ENCODE measurements around the gene FXYD6.

FXYD6 gene

DNA sequence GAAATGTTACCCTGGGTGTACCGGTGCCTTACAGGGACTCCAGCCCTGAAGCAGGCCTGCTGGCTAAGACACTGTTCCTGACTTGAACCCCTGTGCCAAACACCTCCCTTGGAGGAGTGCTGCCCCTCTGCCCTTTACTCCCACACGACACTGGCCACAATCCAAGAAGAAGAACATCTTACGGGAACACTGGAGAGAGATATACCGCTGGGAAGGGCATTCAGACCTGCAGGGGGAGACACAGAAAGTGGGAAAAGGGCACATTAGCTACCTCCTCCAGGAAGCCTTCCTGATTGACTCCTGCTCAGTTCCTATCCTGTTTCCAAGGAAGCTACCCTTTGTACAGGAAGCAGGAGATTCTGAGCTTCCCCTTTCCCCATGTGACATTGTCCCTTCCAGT lies 34.1 kb upstream of the FXYD6 start:
- no peak for DNase-seq (ENCODE audit: low read depth)

DNA sequence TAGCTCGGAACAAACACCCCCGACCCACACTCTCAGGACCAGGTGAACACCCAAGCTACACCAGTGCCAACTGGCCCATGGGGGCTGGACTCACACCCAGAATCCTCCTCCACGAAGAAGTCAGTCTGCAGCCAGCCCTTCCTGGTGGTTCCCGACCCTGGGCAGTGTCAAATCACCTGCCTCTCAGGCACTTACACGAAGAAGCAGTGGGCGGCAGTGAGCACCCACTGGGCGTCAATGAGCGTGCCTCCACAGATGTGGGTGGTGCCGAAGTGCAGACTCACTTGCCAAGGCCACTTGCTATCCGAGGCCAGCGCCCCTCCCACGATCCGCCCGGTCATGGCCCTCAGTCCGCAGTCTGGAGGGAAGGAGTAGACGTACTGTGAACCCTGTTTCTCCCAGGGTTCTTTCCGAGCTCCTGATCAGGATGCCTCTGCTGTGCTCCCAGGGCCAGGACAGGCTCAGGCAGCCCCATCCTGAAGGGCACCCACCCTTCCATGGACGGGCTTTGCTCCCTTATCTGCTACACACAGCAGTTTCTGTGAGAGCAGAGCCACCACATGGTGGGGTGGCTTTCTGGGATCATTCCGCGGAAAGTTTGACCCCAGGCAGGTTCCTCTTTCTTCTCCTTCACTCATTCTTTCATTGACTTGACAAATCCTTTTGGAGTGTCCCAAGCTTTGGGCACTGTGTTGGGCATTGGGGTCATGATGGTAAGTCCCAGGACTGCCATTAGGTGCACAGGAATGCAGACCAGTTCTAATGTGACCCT lies 33.3 kb upstream of the FXYD6 start:
- DNase-seq (ENCODE audit: low read depth), result no peak

DNA sequence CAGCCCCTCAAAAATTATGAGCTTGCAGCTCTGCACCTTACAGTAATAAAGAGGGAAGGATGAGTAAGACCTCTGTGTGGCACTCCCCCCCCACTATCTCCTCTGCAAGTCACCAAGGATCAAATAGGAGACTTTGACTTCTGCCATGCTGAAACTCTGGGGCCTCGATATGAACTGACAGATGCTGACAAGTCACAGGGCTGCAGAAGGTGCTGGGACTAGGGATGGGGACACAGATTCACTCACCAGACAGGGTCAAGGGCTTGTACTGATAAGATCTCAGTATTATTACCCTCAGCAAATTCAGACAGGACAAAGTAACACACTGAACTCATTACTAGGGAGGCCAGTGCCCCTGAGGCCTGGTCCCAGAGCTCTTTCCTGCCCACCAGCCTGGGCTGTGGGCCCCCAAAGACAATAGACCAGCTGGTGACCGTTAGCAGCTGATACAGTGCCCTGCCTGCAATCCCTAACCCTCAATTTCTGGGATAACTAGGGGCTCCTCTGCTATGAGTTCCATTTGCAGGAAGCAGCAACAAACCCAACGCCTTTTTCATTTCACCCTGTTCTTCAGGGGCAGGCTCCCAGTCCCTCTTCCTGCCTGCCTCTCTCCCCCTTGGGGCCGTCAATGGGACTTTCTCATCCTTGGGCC lies 32.6 kb upstream of the FXYD6 start:
- DNase-seq (ENCODE audit: low read depth), result no peak

DNA sequence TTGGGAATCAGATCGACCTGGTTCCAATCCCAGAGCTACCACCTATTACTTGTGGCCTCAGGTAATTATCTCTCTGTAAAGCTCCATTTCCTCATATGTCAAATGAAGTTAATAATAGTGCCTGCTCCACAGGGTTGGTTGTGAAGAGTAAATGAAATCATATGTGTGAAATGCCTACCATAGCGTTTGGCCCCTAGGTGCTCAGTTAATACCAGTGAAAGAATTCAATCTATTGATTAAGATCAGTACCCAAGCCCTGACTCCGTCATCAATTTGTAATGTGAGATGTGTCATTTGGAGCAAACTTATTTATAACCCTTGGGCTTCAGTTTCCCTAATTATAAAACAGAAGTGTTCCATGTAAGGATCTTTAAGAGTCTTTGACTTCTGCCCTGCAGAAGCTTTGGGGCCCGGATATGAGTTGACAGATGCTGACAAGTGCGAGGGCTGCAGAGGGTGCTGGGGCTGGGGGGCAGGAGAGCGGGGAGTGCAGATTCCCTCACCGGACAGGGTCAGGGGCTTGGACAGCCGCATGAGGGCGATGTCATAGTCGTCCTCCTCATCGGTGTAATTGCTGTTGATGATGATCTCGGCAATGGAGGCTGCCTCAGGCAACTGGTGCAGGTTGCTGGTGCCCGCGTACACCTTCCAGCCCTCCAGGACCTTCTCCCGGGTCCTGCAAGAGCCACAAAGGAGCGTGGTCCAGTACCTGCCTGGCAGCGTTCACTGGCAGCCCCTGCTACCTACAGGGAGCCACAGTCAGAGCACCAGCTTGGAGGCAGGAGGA lies 31.8 kb upstream of the FXYD6 start:
- DNase-seq (ENCODE audit: low read depth), result no peak

DNA sequence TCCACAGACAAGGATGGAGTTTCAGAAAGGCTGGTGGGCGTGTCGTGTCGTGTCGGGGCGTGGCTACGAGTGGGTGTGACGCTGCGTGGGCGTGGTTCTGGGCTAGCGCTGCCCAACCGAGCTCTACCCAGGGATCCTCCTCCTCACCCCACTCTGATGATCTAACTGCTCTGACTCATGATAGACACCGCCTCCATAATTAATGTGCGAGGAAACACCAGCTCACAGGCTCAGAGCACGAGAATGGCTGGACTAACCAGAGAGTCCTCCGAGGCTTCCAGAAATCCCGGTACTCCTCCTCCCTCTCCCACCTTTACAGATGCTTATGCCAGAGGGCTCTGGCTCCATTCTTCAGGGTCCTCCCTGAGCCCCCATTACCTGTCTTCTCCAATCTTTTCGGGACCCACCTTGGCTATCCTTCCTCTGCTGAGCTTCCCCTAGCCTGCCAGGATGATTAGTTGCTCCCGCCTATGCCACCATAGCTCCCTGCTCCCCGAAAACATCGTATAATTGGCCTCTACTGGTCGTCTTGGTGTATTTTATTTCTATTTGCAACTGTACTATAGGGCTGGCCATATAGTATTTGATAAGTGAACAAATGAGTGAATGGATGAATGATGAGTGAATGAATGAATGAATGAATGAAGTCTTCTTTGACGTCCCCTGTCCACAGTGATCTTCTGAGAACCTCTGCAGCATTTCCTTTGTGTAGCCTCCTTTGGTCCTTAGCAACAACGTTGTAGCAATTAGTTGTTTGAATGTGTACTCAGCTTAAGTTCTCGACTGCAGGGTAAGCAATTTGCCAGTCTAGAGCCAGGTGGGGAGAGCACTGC lies 31.0 kb upstream of the FXYD6 start:
- peak; percentile 83 for DNase-seq (ENCODE audit: low read depth)

DNA sequence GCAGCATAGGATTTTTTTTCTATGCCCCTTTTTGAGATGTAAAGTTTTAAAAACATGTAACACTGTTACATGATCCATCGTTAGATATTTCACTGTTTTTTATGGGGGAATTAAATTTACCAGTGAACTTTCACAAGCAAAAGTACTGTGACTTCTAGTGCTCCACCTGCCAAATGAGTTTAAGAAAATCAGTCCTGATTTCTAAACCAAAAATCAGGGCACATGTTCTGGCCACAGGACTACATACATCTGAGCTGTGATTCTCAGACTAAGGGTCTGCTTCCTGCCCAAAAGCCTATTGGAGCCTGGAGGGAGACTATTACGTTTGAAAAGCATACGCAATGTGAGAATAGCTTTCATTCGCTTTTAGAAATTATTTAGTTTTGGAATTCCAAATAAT lies 30.3 kb upstream of the FXYD6 start:
- DNase-seq (ENCODE audit: low read depth), result no peak

DNA sequence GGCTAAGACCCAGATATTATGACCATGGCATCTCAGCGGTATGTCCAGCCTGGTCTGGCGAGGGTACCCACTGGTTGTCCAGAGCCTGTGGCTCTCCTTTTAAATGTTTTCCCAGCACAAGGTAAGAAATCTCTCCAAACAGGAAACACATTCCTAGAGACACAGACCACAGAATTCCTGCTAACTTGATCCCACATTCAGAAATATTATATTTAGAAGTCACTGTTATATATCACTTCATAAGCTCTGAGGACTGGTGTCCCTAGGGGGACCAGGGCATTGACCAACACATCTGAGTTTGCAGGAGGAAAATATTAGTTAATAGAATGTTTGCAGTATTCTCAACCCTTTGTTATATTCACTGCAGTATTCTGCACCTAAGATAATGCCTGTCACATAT lies 29.7 kb upstream of the FXYD6 start:
- DNase-seq (ENCODE audit: low read depth), result no peak

DNA sequence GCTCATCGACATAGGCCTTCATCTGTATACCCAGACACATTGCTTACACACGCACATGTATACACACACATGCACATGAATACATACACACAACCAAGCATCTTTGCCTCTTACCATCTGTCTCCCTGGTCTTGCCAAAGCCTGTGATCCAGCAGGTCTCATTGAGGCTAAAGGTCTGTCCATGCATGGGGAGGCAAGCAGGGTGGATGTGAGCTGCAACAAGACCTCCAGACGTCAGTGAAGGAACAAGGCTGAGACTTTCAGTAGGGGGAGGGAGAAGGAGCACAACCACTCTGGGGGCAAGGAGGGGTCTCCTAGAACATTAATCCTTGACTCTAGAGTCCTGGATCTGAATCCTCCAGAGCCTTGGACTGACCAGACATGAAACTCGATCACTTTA lies 29.1 kb upstream of the FXYD6 start:
- no peak for DNase-seq (ENCODE audit: low read depth)

DNA sequence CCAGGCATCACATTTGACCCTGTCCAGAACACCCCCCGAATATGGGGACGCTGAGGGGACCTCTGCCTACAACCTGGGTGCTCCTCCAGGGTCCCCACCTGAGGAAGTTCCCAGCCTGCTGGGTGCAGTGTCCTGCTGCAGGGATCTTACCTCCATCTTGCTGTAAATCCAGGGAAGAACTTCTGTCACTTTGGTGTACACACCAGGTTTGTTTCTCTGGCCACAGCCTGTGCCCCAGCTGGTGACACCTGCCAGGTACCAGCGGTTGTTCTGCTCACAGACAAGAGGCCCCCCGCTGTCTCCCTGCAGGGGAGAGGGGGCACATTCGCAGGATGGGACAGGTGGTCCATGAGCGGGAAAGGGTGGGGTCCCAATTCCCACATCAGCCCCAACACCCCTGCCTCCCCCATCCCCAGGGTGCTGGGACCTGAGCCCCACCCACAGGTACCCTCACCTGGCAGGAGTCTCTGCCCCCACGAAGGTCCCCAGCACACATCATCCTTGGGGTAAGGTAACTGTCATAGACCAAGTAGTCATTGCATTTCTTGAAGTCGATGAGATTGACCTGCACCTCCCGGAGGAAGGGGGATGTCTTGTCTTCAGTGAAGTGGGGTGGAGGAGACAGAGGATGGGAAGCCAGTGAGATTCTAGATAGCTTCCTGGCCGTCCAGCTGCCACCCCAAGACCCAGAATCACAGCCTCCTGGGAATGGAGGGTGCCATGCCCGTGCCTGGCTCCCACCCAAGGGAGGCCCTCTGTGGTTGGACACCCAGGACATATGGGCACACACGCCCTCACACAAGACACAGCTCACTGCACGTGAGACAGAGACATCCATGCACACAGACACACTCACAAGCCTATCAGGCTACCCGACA lies 27.3 kb upstream of the FXYD6 start:
- DNase-seq (ENCODE audit: low read depth), result no peak

DNA sequence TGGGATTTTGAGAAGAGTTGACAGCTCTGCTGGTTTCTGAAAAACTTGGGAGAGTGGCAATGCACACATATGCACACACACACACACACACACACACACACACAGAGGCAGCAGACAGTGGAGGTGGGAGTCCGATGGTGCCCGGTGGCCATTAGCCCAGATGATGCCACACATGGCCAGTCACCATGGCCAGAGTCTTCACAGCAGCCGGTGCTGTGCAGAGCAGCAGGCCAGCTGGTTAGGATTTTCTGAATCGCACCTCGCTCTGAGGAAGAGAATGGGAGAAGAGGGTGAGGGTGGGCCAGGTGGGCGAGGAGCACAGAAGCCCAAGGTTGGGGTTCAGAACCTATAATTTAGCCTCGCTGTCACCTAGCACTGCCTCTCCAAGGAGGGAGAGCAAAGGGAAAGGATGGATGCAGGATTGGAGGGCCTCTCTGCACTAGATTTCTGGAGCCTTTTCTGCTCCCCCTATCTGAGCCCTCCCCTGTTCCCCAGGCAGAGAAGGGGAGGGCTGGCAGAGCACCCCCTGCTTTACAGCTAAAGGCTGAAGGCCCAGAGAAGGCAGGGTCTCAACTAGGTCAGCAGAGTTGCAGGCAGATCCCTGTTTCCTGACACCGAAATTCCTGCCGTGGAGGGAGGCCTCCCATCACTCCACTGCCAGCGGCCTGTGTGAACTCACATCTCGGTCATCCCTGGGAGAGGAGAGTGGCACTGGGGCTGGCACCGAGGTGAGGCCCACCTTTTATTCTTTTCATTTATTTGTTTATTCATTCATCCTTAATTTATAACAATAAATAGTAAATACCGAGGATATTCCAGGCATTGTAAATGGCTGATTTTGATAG lies 25.8 kb upstream of the FXYD6 start:
- DNase-seq (ENCODE audit: low read depth), result no peak

DNA sequence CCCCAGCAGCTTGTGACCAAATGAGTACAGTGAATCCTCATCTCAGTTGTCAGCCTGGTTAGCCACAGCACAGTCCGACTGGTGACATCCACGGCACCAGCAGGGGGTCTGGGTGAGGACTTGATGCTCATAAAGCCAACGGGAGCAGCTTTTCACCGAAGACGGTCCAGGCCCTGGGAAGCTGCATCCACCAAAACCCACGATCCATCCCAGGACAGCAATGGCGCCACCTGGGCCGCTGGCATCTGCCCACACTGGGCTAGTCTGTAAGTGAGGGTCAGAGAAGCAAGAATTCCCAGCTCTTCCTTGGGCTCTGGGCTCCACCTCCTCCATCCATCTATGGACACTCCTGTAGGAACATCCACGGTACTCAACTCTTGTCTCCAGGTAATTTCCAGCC lies 25.1 kb upstream of the FXYD6 start:
- DNase-seq (ENCODE audit: low read depth), result no peak

DNA sequence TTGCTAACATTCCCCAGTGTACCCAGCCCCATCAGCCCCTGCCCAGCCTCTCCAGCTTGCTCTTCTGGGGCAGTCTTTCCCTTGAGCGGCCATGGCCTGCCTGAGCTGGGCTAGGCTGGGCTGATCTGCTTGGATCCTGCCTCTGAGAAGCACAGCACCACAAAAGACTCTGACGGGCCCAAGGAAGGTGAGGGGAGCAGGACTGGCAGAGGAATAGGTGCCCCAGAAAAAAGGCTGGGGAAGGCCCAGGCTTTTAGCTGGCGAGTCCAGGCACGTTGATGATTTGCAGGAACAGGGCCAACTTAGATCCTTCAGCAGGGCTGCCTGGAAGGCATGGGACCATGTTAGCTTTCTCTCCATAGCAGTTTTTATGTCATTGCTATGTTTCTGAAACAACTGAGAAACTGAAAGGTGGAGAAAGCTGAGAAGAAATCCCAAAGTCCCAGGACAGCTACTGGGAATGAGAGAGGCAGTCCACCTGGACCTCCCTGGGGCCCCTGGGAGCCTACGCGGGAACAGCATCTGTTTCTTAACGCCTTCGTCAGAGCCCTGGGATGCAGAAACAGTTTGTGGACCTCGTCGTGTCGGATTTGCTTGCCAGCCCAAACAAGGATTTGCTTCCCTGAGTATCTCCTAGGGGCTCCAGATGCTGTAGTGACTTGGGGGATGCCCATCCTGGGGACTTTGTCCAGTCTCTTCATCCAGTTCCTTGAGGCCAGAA lies 24.4 kb upstream of the FXYD6 start:
- DNase-seq (ENCODE audit: low read depth), result no peak

DNA sequence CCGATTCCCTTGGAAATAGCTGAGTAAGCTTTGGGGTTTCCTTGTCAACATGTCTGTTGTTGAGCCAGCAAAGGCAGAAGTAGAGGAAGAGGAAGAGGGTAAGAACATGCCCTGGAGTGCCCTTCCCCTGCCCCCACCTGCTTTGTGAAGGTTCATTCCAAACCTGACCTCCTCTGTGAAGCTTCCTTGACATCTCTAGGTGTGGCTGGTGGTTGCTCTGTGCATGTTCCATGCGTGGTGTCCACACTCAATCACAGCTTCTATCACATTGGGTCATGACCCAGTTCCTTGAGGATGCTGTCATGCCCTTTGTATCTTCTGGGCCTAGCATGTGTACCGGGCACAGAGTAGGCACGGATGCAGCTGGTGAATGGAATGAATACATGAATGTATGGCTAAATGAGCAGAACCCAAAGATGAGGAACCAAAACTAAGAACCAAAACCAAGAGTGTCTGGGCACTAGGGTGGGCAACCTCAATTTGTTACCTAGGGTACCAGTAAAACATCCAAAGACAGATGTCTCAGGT lies 23.7 kb upstream of the FXYD6 start:
- DNase-seq (ENCODE audit: low read depth), result no peak

DNA sequence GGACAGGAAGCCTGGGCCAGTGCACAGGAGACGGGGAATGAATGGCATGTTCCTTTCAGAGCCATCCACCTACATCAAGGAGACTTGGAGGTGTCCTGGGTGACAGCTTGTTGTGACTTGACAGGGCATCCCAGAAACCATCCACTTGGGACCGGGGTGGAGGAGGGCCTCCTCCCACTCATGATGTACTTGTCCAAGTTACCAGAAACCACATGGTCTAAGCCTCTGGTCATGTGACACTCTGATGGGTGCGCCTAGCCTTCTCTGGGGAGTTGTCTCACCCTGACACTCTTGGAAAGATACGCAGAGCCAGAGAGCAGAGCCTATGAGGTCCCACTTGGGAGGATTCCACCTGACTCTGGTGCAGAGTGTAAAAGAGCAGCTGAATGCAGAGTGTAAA lies 21.6 kb upstream of the FXYD6 start:
- DNase-seq (ENCODE audit: low read depth), result no peak

DNA sequence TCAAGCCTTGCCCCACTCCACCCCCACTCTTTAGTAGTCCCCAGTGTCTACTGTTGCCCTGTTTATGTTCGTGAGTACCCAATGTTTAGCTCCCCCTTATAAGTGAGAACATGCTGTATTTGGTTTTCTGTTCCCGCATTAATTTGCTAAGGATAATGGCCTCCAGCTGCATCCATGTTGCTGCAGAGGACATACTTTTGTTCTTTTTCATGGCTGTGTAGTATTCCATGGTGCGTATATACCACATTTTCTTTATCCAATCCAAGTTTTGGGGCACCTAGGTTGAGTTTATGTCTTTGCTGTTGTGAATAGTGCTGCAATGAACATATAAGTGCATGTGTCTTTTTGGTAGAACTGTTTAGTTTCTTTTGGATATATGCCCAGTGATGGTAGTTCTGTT lies 16.2 kb upstream of the FXYD6 start:
- DNase-seq (ENCODE audit: low read depth), result no peak

DNA sequence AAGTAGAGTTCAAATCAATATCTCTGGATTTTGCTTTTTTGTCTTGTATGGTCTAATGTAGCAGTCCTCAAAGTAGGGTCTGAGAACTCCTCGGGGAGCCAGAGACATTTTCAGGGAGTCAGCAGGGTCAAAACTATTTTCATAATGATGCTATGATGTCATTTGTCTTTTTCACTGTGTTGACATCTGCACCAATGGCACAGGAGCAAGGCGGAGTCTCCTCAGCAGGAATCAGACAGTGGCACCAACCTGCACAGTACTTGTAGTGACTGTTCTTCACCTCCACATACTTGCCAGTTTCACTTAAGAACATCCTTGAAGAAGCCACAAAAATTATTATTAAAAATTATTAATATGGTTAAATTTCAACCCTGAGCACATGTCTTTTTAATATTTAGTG lies 14.9 kb upstream of the FXYD6 start:
- no peak for DNase-seq (ENCODE audit: low read depth)

DNA sequence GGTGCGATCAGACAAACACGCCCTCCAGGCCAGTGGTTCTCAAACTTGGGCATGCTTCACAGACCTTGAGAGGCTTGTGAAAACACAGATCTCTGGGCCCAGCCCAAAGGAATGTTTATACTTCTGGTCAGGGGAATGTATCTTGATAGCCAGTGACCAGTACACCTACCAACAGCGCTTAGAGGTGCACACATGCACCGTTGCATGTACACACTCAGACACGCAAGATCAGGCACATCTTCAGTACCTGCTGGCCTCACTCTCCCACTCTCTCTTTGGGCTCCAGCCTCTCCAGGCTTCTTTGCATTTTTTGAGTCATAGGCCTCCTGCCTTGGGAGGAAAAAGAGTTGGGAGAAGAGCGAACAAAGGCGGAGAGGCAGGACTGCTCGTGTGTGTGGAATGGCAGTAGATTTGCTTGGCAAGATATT lies 11.7 kb upstream of the FXYD6 start:
- DNase-seq (ENCODE audit: low read depth), result no peak

DNA sequence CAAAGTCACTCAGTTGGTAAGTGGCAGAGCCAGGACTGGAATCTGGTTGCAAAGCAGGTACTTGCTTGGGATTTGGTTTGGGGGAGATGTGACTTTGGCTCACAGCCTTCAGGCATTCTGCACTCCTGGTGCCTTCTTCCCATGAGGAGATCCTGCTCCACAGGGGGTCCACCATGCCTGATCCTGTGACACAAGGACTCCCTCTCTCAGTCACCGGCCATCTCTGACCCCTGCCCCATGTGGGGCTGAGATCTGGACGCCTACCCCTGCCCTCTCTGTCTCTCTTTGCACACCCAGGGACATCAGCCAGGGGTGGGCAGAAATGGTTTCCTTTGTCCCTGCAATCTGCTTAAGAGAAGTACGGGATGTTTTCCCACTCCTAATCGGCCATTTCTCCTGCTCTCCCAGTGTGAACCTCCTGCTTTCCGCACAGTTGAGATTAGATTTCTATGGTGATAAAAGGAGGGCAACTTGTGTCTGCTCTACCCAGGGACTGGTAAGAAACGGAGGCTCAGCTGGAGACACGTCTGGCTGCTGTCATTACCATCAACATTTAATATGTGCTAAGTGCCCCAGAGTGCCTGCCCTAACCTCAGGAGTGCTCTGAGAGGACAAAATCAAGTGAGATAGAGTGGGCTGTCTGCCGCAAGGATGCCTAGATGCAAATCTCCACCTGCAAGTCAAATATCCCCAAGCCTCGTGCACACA lies 11.1 kb upstream of the FXYD6 start:
- no peak for DNase-seq (ENCODE audit: low read depth)

DNA sequence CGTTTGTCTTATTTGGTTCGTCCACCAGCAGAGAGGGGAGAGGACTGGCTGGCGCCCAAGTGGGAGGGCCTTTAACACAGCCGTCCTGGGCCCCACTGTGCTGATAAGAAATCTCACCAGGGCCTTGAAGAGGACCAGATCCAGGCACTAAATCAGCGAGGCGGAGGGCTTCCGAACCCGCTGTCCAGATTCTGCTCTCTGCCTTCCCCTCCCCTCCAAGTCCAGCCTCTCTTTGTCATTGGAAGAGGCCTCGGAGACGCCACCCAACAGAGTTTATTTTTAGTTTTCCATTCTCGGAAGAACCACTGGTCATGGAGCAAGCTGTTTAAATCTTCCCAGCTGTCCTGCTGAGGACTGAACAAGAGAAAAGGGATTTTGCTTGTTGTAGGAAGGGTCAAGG lies 9.3 kb upstream of the FXYD6 start:
- no peak for DNase-seq (ENCODE audit: low read depth)
